Sigmoid colon (tissue), 7 donors: Measurements from ENCODE around the gene RGS11. TPM values are rescaled to one million over a fixed set of nuclear protein-coding genes. Genes with fewer than 3 reads are reported as not detected.

Experiments
- DNase-seq: peaks from one replicate; pipeline ENCODE4 v3.0.0-alpha.2; 2019
- H3K27ac ChIP-seq, 4 donors: fragments of 200-600 bp; sonication (generic); one replicate each; pipeline ENCODE4 v1.5.1; 2016 to 2019; ENCODE audit warnings: mild to moderate bottlenecking in 1 of 4
- H3K27me3 ChIP-seq, 3 donors: fragments of 200-600 bp; sonication (generic); one replicate each; pipeline ENCODE4 v1.5.1; 2019; ENCODE audit warnings: mild to moderate bottlenecking in 1 of 3
- H3K36me3 ChIP-seq, 4 donors: fragments of 200-600 bp; sonication (generic); one replicate each; pipeline ENCODE4 v1.5.1; 2016 to 2019
- H3K4me1 ChIP-seq, 4 donors: fragments of 200-600 bp; sonication (generic); one replicate each; pipeline ENCODE4 v1.5.1; 2017 to 2019
- H3K4me3 ChIP-seq, 4 donors: fragments of 200-600 bp; sonication (generic); one replicate each; pipeline ENCODE4 v1.5.1; 2017 to 2019; ENCODE audit warnings: mild to moderate bottlenecking in 2 of 4, moderate library complexity in 1 of 4
- H3K9me3 ChIP-seq, 4 donors: fragments of 200-600 bp in 3 of 4; sonication (generic) in 3 of 4; one replicate each; pipeline versions ENCODE4 v1.5.1 to v1.6.1; 2013 to 2019
- CTCF ChIP-seq, 4 experiments: fragments of 450-650 bp in 3 of 4; fragments of 200-600 bp in 1 of 4; IDR thresholded peaks; one replicate each; pipeline ENCODE4 v1.5.1; 2016 to 2019; ENCODE audit warnings: antibody characterized with exemption in 4 of 4, mild to moderate bottlenecking in 3 of 4, moderate library complexity in 2 of 4
- EP300 ChIP-seq, 4 donors: sonication (generic); formaldehyde crosslinking; IDR thresholded peaks; one replicate each; pipeline ENCODE4 v1.6.1; 2017; ENCODE audit warnings: antibody characterized with exemption in 4 of 4
- POLR2A ChIP-seq, 2 donors: fragments of 450-650 bp; IDR thresholded peaks; one replicate each; pipeline ENCODE4 v1.6.1; 2016; ENCODE audit warnings: antibody characterized with exemption in 2 of 2, mild to moderate bottlenecking in 2 of 2, moderate library complexity in 2 of 2
- POLR2AphosphoS5 ChIP-seq, 4 donors: sonication (generic); formaldehyde crosslinking; IDR thresholded peaks; one replicate each; pipeline ENCODE4 v1.6.1; 2017; ENCODE audit warnings: antibody characterized with exemption in 4 of 4
- WGBS, 2 donors: extraction: QIAGEN DNeasy Blood & Tissue Kit; methylation state at CpG; one replicate each; pipeline ENCODE4 v1.1.7; 2013; 5-methylcytosine and 5-hydroxymethylcytosine counted together
- intact Hi-C: fragments of 100-400 bp; cut with DNase I; formaldehyde crosslinking; loops from one replicate; pipeline ENCODE4 v1.15.1; 2023
- polyA plus RNA-seq, 3 donors: library from polyadenylated mRNA; stranded (reverse); fragments of 200-250 nt; gene quantifications; one replicate each; pipeline ENCODE4 v1.2.3, GENCODE V29; 2013
- total RNA-seq, 4 donors: library from RNA; depleted of rRNA; stranded (reverse); fragments of >200 nt; gene quantifications; one replicate each; pipeline ENCODE4 v1.1.0, GENCODE V29; 2016
- donor health status: healthy with polysubstance abuse.
- donor health status: Bipolar disorder and iron deficiency.
- donor health status: healthy.

Gene RGS11
- total and polyA plus RNA-seq, 7 donors: 0.23 to 24.9 (median 6.4) TPM

GRCh38 chr16:316741-317464 lies 41.2 kb upstream of the RGS11 start:
- Histone ChIP-seq H3K27ac (no peak overlapping the region), H3K36me3 (peaks cover 8 to 38% (median 23%) of the 10 kb centered on the region in 4 donors), H3K4me3 (no peak overlapping the region), H3K9me3 (no peaks in the 10 kb centered on the region), H3K4me1 (no peaks in the 10 kb centered on the region), H3K27me3 (no peaks in the 10 kb centered on the region)
- intact Hi-C loops: no loop called here
- DNase-seq: no peak
- 92 to 94% methylated on average over 19 of the region's 19 CpGs for WGBS, 2 donors
- TF ChIP-seq POLR2A (IDR thresholded peaks at IDR 0.05) (no peak), POLR2AphosphoS5 (IDR thresholded peaks at IDR 0.05) (no peak), CTCF (IDR thresholded peaks at IDR 0.05) (no peak), EP300 (IDR thresholded peaks at IDR 0.05) (no peak)

GRCh38 chr16:314795-315299 lies 39.1 kb upstream of the RGS11 start:
- Histone ChIP-seq H3K36me3 (peaks cover 8 to 48% (median 29%) of the 10 kb centered on the region in 4 donors), H3K4me3 (no peak overlapping the region), H3K27ac (no peak overlapping the region), H3K27me3 (no peaks in the 10 kb centered on the region), H3K9me3 (no peaks in the 10 kb centered on the region), H3K4me1 (no peaks in the 10 kb centered on the region)
- DNase-seq: no peak
- WGBS, 2 donors: 77 to 82% methylated on average over 14 of the region's 14 CpGs
- TF ChIP-seq POLR2A (IDR thresholded peaks at IDR 0.05) (no peak), CTCF (IDR thresholded peaks at IDR 0.05) (no peak), POLR2AphosphoS5 (IDR thresholded peaks at IDR 0.05) (no peak), EP300 (IDR thresholded peaks at IDR 0.05) (no peak)
- intact Hi-C loops: no loop called here

- DNase-seq: no peak
- TF ChIP-seq CTCF (IDR thresholded peaks at IDR 0.05) (no peak), POLR2AphosphoS5 (IDR thresholded peaks at IDR 0.05) (no peak), EP300 (IDR thresholded peaks at IDR 0.05) (no peak)
- H3K4me1 ChIP-seq: no peaks in the 10 kb centered on the region
- H3K27ac ChIP-seq: no peak overlapping the region
- no peaks in the 10 kb centered on the region for H3K9me3 ChIP-seq
- H3K4me3 ChIP-seq: no peak overlapping the region
- peaks cover 8 to 51% (median 30%) of the 10 kb centered on the region in 4 donors for H3K36me3 ChIP-seq
- WGBS, 2 donors: 95 to 97% methylated on average over 16 of the region's 16 CpGs
- H3K27me3 ChIP-seq: no peaks in the 10 kb centered on the region
- intact Hi-C loops: no loop called here
Observed at GRCh38 chr16:314351-314750, 38.6 kb upstream of the RGS11 start.

- Histone ChIP-seq H3K9me3 (no peaks in the 10 kb centered on the region), H3K36me3 (peaks cover 8 to 64% (median 33%) of the 10 kb centered on the region in 4 donors), H3K4me3 (no peak overlapping the region), H3K4me1 (no peaks in the 10 kb centered on the region), H3K27ac (no peak overlapping the region), H3K27me3 (no peaks in the 10 kb centered on the region)
- DNase-seq: no peak
- WGBS, 2 donors: 96 to 97% methylated on average over 15 of the region's 15 CpGs
- TF ChIP-seq POLR2AphosphoS5 (IDR thresholded peaks at IDR 0.05) (no peak), POLR2A (IDR thresholded peaks at IDR 0.05) (no peak), CTCF (IDR thresholded peaks at IDR 0.05) (no peak), EP300 (IDR thresholded peaks at IDR 0.05) (no peak)
- intact Hi-C loops: no loop called here
Observed at GRCh38 chr16:311725-312124, 36.0 kb upstream of the RGS11 start.
